GM23338 (cell line): ENCODE measurements around the gene INTS14. TPM values are rescaled to one million over a fixed set of nuclear protein-coding genes. Genes with fewer than 3 reads are reported as not detected.

Experiments used
- ATAC-seq: fragments of 200-7000 bp; cut with Tn5 transposase; 3 replicates; pipeline ENCODE4 v1.9.1; 2020
- DNase-seq: peaks from one replicate; pipeline ENCODE4 v3.0.0-alpha.2; 2015; ENCODE audit warnings: low spot score
- H2AFZ ChIP-seq: fragments of 200-600 bp; sonication (generic); 2 replicates; pipeline ENCODE4 v1.8.0; 2016; ENCODE audit warnings: antibody characterized with exemption, mild to moderate bottlenecking, moderate library complexity
- H3F3A ChIP-seq: fragments of 200-600 bp; sonication (generic); replicated peaks from 2 replicates; pipeline ENCODE4 v1.8.0; 2017; ENCODE audit warnings: antibody characterized with exemption, mixed run types, low read depth
- H3K27ac ChIP-seq: fragments of 200-600 bp; sonication (generic); 2 replicates; pipeline ENCODE4 v1.6.1; 2016; ENCODE audit warnings: low read depth
- H3K27me3 ChIP-seq: fragments of 200-600 bp; sonication (generic); 2 replicates; pipeline ENCODE4 v1.8.0; 2016; ENCODE audit warnings: mild to moderate bottlenecking, mixed run types, moderate library complexity; ENCODE audit not compliant: insufficient read depth
- H3K36me3 ChIP-seq: fragments of 200-600 bp; sonication (generic); 2 replicates; pipeline ENCODE4 v1.8.0; 2016; ENCODE audit warnings: mild to moderate bottlenecking; ENCODE audit not compliant: insufficient read depth
- H3K4me1 ChIP-seq: fragments of 200-600 bp; sonication (generic); 2 replicates; pipeline ENCODE4 v1.8.0; 2016; ENCODE audit warnings: mild to moderate bottlenecking, moderate library complexity; ENCODE audit not compliant: insufficient read depth
- H3K4me2 ChIP-seq: fragments of 200-600 bp; sonication (generic); 2 replicates; pipeline ENCODE4 v1.7.1; 2017; ENCODE audit warnings: mixed run types
- H3K4me3 ChIP-seq: fragments of 200-600 bp; sonication (generic); 2 replicates; pipeline ENCODE4 v1.6.1; 2016; ENCODE audit warnings: mixed run types
- H3K79me2 ChIP-seq: fragments of 200-600 bp; sonication (generic); replicated peaks from 2 replicates; pipeline ENCODE4 v1.8.0; 2017; ENCODE audit warnings: mild to moderate bottlenecking; ENCODE audit not compliant: insufficient read depth
- H3K9me2 ChIP-seq: fragments of 200-600 bp; sonication (generic); 2 replicates; pipeline ENCODE4 v1.8.0; 2017; ENCODE audit not compliant: insufficient read depth
- H4K20me1 ChIP-seq: fragments of 200-600 bp; sonication (generic); replicated peaks from 2 replicates; pipeline ENCODE4 v1.8.0; 2017; ENCODE audit warnings: mild to moderate bottlenecking; ENCODE audit not compliant: insufficient read depth
- H3K27ac Mint-ChIP-seq: 2 replicates; pipeline ENCODE4 v1.8.0; 2020; ENCODE audit warnings: inconsistent platforms, mild to moderate bottlenecking, moderate library complexity, mixed read lengths
- H3K27me3 Mint-ChIP-seq: 3 replicates; pipeline ENCODE4 v1.8.0; 2022; ENCODE audit warnings: low read depth, mild to moderate bottlenecking, moderate library complexity, mixed read lengths, inconsistent platforms; ENCODE audit not compliant: insufficient read depth, poor library complexity
- H3K36me3 Mint-ChIP-seq: 3 replicates; pipeline ENCODE4 v1.8.0; 2021; ENCODE audit warnings: low read depth, mild to moderate bottlenecking, inconsistent platforms, moderate library complexity, mixed read lengths
- H3K4me1 Mint-ChIP-seq: 3 replicates; pipeline ENCODE4 v1.8.0; 2020; ENCODE audit warnings: mild to moderate bottlenecking, inconsistent platforms, mixed read lengths
- H3K4me3 Mint-ChIP-seq: 3 replicates; pipeline ENCODE4 v1.8.0; 2021; ENCODE audit warnings: moderate library complexity, mild to moderate bottlenecking, inconsistent platforms, mixed read lengths
- H3K9me3 Mint-ChIP-seq: 3 replicates; pipeline ENCODE4 v1.8.0; 2020; ENCODE audit warnings: moderate library complexity, mild to moderate bottlenecking, inconsistent platforms, mixed read lengths
- EZH2 ChIP-seq: fragments of 200-600 bp; sonication (generic); IDR thresholded peaks from one replicate; pipeline ENCODE4 v1.8.0; 2017; ENCODE audit warnings: antibody characterized with exemption, mild to moderate bottlenecking, low read depth; ENCODE audit not compliant: unreplicated experiment
- POLR2AphosphoS5 ChIP-seq: IDR thresholded peaks from 2 replicates; pipeline ENCODE4 v1.6.1; 2016; ENCODE audit warnings: antibody characterized with exemption, low read depth
- ZNF331 ChIP-seq: fragments of 250-450 bp; sonication (Bioruptor Pico); IDR thresholded peaks from 2 replicates; pipeline ENCODE4 v1.5.0; 2020; ENCODE audit warnings: low read depth, mild to moderate bottlenecking, moderate library complexity
- polyA plus RNA-seq: library from polyadenylated mRNA; unstranded; fragments of >200 nt; fragmentation: Nextera tagmentation; extraction: Ambion mirVana; gene quantifications from 2 replicates; pipeline ENCODE4 v1.2.1, GENCODE V29; 2016
- total RNA-seq: library from RNA; depleted of rRNA; stranded (reverse); fragments of >200 nt; shearing (Covaris generic); gene quantifications from 2 replicates; pipeline ENCODE4 v1.2.3, GENCODE V29; 2014
- TF ChIP-seq, protein P1 (sequence below): IDR thresholded peaks from one replicate; pipeline ENCODE4 v1.6.1; 2018; ENCODE audit warnings: antibody characterized with exemption; ENCODE audit not compliant: unreplicated experiment
- TF ChIP-seq, protein P2 (sequence below): fragments of 250-450 bp; sonication (Bioruptor Pico); IDR thresholded peaks from 2 replicates; pipeline ENCODE4 v1.5.0; 2020; ENCODE audit warnings: mild to moderate bottlenecking, moderate library complexity

Gene INTS14
- total and polyA plus RNA-seq, 2 experiments from 2014 or later = 15.2 to 37.7 TPM

DNA sequence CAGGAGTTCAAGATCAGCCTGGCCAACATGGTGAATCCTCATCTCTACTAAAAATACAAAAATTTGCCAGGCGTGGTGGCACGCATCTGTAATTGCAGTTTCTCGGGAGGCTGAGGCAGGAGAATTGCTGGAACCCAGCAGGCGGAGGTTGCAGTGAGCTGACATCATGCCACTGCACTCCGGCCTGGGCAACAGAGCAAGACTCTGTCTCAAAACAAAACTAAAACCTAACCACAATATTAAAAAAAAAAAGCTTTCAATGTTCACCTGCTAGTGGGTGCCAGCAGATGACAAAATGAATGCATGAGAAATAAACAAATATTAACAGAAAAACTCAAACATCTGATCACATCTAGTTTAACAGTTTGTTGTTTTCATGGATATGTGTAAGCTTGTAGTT is 19.8 kb upstream of the INTS14 start:
- no peak overlapping the region for H3K27ac Mint-ChIP-seq
- Histone ChIP-seq H3K4me1 (no peaks in the 10 kb centered on the region), H3K9me2 (peaks cover 10% of the 10 kb centered on the region; the same call in 1 of the 2 replicates), H4K20me1 (no peaks in the 10 kb centered on the region; the same call in 1 of the 2 replicates), H2AFZ (no peak overlapping the region), H3K4me2 (no peak overlapping the region), H3K36me3 (no peaks in the 10 kb centered on the region), H3K79me2 (no peaks in the 10 kb centered on the region), H3K27me3 (no peaks in the 10 kb centered on the region), H3K27ac (no peak overlapping the region), H3K4me3 (no peak overlapping the region), H3F3A (no peaks in the 10 kb centered on the region)
- TF ChIP-seq, protein P1, sequence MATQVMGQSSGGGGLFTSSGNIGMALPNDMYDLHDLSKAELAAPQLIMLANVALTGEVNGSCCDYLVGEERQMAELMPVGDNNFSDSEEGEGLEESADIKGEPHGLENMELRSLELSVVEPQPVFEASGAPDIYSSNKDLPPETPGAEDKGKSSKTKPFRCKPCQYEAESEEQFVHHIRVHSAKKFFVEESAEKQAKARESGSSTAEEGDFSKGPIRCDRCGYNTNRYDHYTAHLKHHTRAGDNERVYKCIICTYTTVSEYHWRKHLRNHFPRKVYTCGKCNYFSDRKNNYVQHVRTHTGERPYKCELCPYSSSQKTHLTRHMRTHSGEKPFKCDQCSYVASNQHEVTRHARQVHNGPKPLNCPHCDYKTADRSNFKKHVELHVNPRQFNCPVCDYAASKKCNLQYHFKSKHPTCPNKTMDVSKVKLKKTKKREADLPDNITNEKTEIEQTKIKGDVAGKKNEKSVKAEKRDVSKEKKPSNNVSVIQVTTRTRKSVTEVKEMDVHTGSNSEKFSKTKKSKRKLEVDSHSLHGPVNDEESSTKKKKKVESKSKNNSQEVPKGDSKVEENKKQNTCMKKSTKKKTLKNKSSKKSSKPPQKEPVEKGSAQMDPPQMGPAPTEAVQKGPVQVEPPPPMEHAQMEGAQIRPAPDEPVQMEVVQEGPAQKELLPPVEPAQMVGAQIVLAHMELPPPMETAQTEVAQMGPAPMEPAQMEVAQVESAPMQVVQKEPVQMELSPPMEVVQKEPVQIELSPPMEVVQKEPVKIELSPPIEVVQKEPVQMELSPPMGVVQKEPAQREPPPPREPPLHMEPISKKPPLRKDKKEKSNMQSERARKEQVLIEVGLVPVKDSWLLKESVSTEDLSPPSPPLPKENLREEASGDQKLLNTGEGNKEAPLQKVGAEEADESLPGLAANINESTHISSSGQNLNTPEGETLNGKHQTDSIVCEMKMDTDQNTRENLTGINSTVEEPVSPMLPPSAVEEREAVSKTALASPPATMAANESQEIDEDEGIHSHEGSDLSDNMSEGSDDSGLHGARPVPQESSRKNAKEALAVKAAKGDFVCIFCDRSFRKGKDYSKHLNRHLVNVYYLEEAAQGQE = no peak
- TF ChIP-seq ZNF331 (no peak), POLR2AphosphoS5 (no peak), EZH2 (no peak)
- TF ChIP-seq, protein P2, sequence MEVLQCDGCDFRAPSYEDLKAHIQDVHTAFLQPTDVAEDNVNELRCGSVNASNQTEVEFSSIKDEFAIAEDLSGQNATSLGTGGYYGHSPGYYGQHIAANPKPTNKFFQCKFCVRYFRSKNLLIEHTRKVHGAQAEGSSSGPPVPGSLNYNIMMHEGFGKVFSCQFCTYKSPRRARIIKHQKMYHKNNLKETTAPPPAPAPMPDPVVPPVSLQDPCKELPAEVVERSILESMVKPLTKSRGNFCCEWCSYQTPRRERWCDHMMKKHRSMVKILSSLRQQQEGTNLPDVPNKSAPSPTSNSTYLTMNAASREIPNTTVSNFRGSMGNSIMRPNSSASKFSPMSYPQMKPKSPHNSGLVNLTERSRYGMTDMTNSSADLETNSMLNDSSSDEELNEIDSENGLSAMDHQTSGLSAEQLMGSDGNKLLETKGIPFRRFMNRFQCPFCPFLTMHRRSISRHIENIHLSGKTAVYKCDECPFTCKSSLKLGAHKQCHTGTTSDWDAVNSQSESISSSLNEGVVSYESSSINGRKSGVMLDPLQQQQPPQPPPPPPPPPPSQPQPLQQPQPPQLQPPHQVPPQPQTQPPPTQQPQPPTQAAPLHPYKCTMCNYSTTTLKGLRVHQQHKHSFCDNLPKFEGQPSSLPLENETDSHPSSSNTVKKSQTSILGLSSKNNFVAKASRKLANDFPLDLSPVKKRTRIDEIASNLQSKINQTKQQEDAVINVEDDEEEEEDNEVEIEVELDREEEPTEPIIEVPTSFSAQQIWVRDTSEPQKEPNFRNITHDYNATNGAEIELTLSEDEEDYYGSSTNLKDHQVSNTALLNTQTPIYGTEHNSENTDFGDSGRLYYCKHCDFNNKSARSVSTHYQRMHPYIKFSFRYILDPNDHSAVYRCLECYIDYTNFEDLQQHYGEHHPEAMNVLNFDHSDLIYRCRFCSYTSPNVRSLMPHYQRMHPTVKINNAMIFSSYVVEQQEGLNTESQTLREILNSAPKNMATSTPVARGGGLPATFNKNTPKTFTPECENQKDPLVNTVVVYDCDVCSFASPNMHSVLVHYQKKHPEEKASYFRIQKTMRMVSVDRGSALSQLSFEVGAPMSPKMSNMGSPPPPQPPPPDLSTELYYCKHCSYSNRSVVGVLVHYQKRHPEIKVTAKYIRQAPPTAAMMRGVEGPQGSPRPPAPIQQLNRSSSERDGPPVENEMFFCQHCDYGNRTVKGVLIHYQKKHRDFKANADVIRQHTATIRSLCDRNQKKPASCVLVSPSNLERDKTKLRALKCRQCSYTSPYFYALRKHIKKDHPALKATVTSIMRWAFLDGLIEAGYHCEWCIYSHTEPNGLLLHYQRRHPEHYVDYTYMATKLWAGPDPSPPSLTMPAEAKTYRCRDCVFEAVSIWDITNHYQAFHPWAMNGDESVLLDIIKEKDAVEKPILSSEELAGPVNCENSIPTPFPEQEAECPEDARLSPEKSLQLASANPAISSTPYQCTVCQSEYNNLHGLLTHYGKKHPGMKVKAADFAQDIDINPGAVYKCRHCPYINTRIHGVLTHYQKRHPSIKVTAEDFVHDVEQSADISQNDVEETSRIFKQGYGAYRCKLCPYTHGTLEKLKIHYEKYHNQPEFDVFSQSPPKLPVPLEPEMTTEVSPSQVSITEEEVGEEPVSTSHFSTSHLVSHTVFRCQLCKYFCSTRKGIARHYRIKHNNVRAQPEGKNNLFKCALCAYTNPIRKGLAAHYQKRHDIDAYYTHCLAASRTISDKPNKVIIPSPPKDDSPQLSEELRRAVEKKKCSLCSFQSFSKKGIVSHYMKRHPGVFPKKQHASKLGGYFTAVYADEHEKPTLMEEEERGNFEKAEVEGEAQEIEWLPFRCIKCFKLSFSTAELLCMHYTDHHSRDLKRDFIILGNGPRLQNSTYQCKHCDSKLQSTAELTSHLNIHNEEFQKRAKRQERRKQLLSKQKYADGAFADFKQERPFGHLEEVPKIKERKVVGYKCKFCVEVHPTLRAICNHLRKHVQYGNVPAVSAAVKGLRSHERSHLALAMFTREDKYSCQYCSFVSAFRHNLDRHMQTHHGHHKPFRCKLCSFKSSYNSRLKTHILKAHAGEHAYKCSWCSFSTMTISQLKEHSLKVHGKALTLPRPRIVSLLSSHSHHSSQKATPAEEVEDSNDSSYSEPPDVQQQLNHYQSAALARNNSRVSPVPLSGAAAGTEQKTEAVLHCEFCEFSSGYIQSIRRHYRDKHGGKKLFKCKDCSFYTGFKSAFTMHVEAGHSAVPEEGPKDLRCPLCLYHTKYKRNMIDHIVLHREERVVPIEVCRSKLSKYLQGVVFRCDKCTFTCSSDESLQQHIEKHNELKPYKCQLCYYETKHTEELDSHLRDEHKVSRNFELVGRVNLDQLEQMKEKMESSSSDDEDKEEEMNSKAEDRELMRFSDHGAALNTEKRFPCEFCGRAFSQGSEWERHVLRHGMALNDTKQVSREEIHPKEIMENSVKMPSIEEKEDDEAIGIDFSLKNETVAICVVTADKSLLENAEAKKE = no peak
- H3K27me3 Mint-ChIP-seq = no peaks in the 10 kb centered on the region
- DNase-seq (no peak), ATAC-seq (no peak)
- H3K4me1 Mint-ChIP-seq = peaks cover 13% of the 10 kb centered on the region; the same call in 2 of the 3 replicates
- H3K36me3 Mint-ChIP-seq = no peaks in the 10 kb centered on the region; the same call in 2 of the 3 replicates
- no peaks in the 10 kb centered on the region for H3K9me3 Mint-ChIP-seq
- no peak overlapping the region for H3K4me3 Mint-ChIP-seq
